Iris pigment epithelial cell (primary cell): ENCODE results near the gene HCN1.
A peak's percentile ranks its signal among the peaks of the same experiment; 100 is the strongest.

Experiments
- DNase-seq: peaks from one replicate; pipeline ENCODE4 v3.0.0-alpha.2; 2011; ENCODE audit warnings: low read depth

HCN1 gene

GRCh38 chr5:45696206-45696836, at the start of gene HCN1:
HCN1 (minus strand) TSS chr5:45696380.
- peak; percentile 80 for DNase-seq

GRCh38 chr5:45741110-45741509, 44.9 kb upstream of the HCN1 start:
- no peak for DNase-seq

GRCh38 chr5:45737153-45737552, 41.0 kb upstream of the HCN1 start:
- no peak for DNase-seq

DNA sequence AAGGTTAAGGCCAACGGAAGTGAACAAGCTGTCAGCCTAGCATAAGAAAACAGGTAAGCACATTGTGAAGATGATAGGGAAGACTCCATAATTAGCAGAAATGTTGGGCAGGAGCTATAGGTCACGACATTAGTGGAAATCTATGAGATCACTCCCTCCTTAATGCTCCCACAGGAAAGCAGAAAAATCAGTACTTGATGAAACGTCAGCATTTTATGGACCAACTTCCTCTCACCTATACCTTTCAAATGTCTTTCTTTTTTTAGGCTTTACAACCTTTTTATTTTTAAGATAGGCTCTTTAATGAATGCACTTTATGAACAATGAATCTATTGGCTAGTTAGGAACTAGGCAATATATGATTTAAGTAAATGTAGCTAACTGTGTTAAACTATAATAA, 29.4 kb upstream of the HCN1 start:
- DNase-seq, result no peak

DNA sequence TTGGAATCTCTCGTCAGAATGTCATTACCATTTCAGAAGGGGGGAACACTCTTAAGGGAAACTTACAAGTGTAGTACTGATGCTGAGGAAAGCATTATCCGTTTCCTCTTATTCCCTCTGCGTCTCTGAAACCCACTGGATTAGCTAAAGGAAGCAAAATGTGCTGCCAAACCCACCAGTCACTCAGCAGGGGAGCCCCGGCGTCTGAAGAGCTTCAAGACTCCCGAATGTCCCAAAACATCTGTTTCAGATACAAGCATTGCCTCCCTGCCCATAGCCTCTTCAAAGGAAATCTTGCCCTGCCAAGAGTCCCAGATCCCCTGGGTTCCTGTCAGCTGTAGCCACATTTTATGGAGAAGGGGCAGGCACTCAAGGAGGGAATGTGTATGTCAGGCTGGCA, 1.0 kb upstream of the HCN1 start:
- no peak for DNase-seq

GRCh38 chr5:45695804-45696156, 400 bp downstream of the HCN1 start:
- no peak for DNase-seq

GRCh38 chr5:45694971-45695803, 993 bp downstream of the HCN1 start:
- no peak for DNase-seq

GRCh38 chr5:45694255-45694814, 1.8 kb downstream of the HCN1 start:
- peak; percentile 1 for DNase-seq

DNA sequence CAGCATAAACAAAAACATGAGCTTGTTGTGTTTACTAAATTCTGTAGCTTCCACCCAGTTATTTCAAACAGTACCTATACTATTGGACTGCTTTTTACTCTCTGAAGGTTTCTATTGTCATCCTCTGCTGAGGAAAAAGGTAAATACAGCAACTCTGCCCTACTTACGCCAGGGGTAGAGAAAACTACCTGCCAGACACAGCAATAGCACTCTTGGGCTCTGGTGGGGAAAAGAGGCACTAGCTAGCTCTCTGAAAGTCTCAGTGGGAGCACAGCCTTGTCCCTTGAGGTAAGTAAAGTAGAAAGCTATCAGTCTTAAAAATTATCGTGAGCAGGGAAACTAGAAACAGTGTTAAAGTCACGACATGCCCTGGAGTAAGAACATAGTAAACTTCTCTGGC, 3.7 kb downstream of the HCN1 start:
- DNase-seq, result no peak

- no peak for DNase-seq
Observed at GRCh38 chr5:45691656-45692055, 4.5 kb downstream of the HCN1 start.

DNA sequence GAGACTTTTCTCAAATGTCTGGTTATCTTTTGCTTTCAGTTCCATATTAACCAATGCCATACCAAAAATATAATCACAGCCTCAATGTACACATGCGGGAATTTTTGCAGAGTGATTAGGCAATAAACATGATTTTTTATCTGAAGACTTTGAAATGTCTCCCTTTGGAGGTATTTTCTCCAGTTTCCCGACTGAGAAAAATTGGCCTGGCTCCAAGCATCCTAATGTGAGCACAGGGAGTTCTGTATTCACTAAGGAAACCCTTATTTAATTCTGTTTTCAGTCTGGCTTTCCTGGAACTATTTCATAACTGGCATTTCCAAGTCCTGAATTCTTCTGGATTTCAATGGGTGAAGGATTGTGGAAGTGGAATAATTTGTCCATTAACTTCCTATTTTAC, 8.5 kb downstream of the HCN1 start:
- no peak for DNase-seq

GRCh38 chr5:45686620-45687019, 9.6 kb downstream of the HCN1 start:
- DNase-seq, result no peak

GRCh38 chr5:45684118-45684517, 12.1 kb downstream of the HCN1 start:
- no peak for DNase-seq

DNA sequence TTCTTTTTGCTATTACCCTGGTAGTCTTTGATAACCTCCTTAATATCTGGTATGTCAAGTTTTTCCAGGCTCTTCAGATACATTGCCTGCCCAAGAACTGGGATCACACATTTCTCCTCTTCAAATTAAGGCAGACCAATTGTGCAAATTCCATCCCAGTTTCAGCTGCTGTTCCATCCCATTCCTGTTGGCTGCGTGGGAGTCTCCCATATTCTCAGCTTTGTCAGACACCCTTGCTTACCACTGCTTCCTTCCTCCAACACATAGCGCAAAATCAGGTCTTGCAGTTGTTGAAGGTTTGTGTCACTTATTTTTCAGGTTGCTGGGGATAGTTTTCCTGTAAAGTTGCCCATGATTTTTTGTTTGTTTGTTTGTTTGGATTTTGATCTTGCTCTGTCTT, 15.2 kb downstream of the HCN1 start:
- no peak for DNase-seq

DNA sequence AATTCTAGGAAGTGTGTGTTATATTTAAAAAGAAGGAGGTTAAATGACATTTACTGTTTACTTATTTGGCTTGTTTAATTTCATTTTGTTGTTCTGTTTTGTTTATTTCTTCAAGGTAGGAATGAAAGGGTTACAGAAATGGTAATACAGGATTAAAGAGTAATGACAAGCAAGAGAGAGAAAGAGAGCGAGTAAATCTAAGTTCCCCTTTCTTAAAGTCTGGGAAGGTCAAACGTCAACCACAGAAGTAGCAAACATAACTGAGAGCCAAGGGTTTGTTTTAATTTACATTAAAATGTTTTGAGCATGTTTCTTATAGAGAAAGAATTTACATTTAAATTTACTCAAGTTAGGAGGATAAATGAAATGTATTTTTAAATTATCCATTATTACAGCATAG, 18.7 kb downstream of the HCN1 start:
- no peak for DNase-seq

DNA sequence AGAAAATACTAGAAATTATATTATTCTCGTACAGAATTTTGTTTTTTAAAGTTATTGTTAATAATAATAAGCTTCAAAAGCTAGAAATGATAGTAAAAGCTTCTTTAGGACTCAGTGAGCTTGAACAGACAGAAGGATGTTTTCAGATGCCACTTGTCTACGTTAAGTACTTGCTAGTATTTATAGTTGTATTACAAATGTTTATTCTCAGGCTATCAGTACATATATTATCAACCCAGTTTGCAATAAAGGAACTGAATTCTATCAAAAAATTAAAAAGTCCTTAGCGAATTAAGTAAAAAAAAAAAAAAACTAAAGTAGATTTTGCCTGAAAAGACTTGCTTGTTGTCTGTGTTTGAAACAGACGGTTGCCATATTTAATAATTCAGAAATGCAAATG, 23.9 kb downstream of the HCN1 start:
- DNase-seq, result no peak

DNA sequence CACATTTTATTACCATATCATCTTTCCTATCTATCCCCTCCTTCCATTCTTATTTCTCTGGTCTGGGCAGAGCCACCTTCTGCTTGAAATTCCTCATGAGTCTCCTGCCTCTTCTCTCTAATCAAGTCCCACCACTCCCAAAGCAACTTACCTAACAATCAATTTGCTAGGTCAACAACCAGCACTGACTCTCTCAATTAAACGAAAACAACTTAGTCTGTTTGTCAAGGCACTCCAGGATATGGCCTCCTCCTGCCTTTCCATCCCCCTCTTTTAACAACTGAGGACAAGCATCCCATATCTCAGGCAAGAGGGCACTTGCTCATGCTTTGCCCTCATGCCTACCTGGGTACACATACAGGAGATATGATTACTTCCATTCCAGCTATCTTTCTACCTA, 47.4 kb downstream of the HCN1 start:
- no peak for DNase-seq

DNA sequence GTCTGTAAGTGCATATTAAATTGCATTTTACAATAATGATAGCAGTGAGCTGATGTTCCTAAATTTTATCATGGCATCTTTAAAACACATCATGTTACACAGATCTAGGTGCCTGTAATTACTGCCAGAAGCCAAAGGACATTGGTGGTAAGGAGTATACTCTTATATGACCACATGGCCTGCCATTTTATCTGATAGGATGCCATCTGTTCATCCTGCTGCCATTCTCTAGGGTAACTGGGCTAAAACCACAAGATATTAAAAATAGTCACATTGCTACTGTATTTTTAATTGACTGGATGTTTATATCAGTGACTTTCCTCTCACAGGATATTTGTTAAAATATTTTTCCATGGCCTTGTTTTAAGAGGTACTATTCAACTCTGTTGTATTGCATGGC, 53.1 kb downstream of the HCN1 start:
- no peak for DNase-seq

- no peak for DNase-seq
Observed at GRCh38 chr5:45642370-45642769, 53.8 kb downstream of the HCN1 start.

GRCh38 chr5:45639040-45639439, 57.1 kb downstream of the HCN1 start:
- DNase-seq, result no peak

DNA sequence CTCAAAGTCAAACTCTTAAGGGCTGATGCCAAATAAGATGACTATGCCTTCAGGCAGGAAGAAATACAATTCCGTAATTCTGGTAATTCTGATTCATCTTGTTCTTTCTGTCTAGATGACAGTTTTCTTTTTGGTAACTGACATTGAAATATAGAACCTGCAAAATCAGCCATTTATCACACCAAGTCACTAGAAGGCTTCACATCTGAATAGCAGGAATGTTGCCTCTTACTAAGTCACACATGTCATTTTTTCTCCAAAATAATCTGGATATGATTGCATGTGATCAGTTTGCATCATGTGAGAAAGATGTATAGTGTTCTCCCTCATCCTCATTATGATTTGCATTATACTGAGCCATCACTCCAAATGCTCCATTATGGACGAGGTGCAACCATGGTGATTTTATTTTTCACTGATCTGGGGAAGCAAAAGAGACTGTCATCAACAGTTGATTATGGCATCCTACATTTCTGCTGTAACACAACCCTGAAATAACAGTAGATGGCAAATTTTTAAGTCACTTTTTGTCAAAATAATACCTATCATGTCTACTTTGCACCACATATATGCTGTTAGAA, 69.0 kb downstream of the HCN1 start:
- DNase-seq, result no peak

DNA sequence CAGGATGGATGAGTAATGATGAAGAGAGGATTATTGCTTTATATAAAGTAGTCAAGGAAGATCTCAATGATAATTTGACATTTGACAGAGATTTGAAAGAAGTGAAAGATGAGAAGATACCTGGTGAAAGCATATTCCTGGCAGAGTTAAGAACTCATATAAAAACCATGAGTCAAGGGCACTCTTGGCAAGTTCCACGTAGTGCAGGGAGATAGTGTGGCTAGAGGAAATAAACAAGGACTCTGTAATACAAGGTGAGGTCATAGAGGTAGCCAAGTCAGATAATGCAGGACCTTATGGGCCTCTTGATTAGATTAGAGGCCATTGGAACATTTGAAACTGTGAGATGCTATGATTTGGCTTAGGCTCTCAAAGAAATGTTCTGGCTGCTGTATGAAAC, 72.3 kb downstream of the HCN1 start:
- DNase-seq, result no peak

GRCh38 chr5:45622365-45622764, 73.8 kb downstream of the HCN1 start:
- no peak for DNase-seq
